ENCODE measurements around the gene FAM9C.

Gene FAM9C

GRCh38 chrX:13046141-13046855 is 1.9 kb upstream of the FAM9C start:
- H3K36me3 ChIP-seq (ENCODE audit: insufficient read depth) = no peaks in the 10 kb centered on the region
- no peaks in the 10 kb centered on the region for H3K79me2 ChIP-seq (ENCODE audit: insufficient read depth, low read depth)
- H3K27me3 ChIP-seq (ENCODE audit: insufficient read depth, low read depth) = no peaks in the 10 kb centered on the region
- no peak overlapping the region for H3K4me2 ChIP-seq
- H3K27ac ChIP-seq = no peak overlapping the region
- TF ChIP-seq CTCF (conservative IDR thresholded peaks at IDR 0.05; ENCODE audit: low read depth, low read length) = no peak
- H3K4me3 ChIP-seq (IDR thresholded peaks at IDR 0.05; ENCODE audit: insufficient read depth, low read depth, low read length) = no peak overlapping the region
- no peaks in the 10 kb centered on the region for H3K4me1 ChIP-seq (ENCODE audit: low read depth, poor library complexity, severe bottlenecking)
- H3K9ac ChIP-seq = no peak overlapping the region
- H2AFZ ChIP-seq (ENCODE audit: low read depth) = no peak overlapping the region
- no peaks in the 10 kb centered on the region for H4K20me1 ChIP-seq (ENCODE audit: insufficient read depth)

- Histone ChIP-seq H2AFZ (ENCODE audit: low read depth) (no peak overlapping the region), H3K36me3 (ENCODE audit: insufficient read depth) (no peaks in the 10 kb centered on the region), H4K20me1 (ENCODE audit: insufficient read depth) (no peaks in the 10 kb centered on the region), H3K27ac (no peak overlapping the region), H3K4me3 (IDR thresholded peaks at IDR 0.05; ENCODE audit: insufficient read depth, low read depth, low read length) (no peak overlapping the region), H3K4me2 (no peak overlapping the region), H3K9ac (no peak overlapping the region), H3K79me2 (ENCODE audit: insufficient read depth, low read depth) (no peaks in the 10 kb centered on the region), H3K27me3 (ENCODE audit: insufficient read depth, low read depth) (no peaks in the 10 kb centered on the region), H3K4me1 (ENCODE audit: low read depth, poor library complexity, severe bottlenecking) (no peaks in the 10 kb centered on the region)
- TF ChIP-seq CTCF (conservative IDR thresholded peaks at IDR 0.05; ENCODE audit: low read depth, low read length) = no peak
These were observed 482 bp downstream of the FAM9C start for GRCh38 chrX:13043938-13044337.

- Histone ChIP-seq H3K27me3 (ENCODE audit: insufficient read depth, low read depth) (no peaks in the 10 kb centered on the region), H3K4me3 (IDR thresholded peaks at IDR 0.05; ENCODE audit: insufficient read depth, low read depth, low read length) (no peak overlapping the region), H2AFZ (ENCODE audit: low read depth) (no peak overlapping the region), H3K27ac (no peak overlapping the region), H3K4me1 (ENCODE audit: low read depth, poor library complexity, severe bottlenecking) (no peaks in the 10 kb centered on the region), H3K36me3 (ENCODE audit: insufficient read depth) (no peaks in the 10 kb centered on the region), H3K9ac (no peak overlapping the region), H3K4me2 (no peak overlapping the region), H4K20me1 (ENCODE audit: insufficient read depth) (no peaks in the 10 kb centered on the region), H3K79me2 (ENCODE audit: insufficient read depth, low read depth) (no peaks in the 10 kb centered on the region)
- no peak for TF ChIP-seq CTCF (conservative IDR thresholded peaks at IDR 0.05; ENCODE audit: low read depth, low read length)
These were observed 1.3 kb downstream of the FAM9C start for GRCh38 chrX:13043138-13043537.

- Histone ChIP-seq H3K36me3 (ENCODE audit: insufficient read depth) (no peaks in the 10 kb centered on the region), H3K79me2 (ENCODE audit: insufficient read depth, low read depth) (no peaks in the 10 kb centered on the region), H3K27ac (no peak overlapping the region), H3K9ac (no peak overlapping the region), H3K27me3 (ENCODE audit: insufficient read depth, low read depth) (no peaks in the 10 kb centered on the region), H3K4me2 (no peak overlapping the region), H2AFZ (ENCODE audit: low read depth) (no peak overlapping the region), H4K20me1 (ENCODE audit: insufficient read depth) (no peaks in the 10 kb centered on the region), H3K4me3 (IDR thresholded peaks at IDR 0.05; ENCODE audit: insufficient read depth, low read depth, low read length) (no peak overlapping the region), H3K4me1 (ENCODE audit: low read depth, poor library complexity, severe bottlenecking) (no peaks in the 10 kb centered on the region)
- TF ChIP-seq CTCF (conservative IDR thresholded peaks at IDR 0.05; ENCODE audit: low read depth, low read length) = no peak
These were observed 7.5 kb downstream of the FAM9C start for GRCh38 chrX:13036896-13037295.

All from KMS-11 (cell line).